ENCODE data around the gene KANTR. TPM values are rescaled to one million over a fixed set of nuclear protein-coding genes. Genes with fewer than 3 reads are reported as not detected.

Gene KANTR
- total RNA-seq, 2 experiments from 2014 or later, result 26.2 to 28.3 TPM

DNA sequence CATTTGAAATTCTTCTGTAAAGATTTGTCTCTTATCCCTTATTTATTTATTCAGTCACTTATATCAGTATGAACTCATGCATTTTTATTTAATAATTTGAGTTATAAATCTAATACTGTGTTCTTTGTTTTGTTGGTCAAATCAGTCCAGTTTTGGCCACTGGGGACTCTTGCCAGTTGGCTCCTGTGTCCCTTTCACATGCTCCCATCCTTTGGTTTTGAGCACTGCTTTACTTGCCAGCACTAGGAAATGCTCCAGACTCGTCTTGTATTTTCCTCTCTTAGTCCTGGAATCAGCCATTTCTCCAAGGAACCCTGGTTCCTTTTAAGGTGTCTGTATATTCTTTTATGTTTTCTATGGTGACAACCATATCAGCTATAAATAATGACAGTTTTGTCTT lies 28.1 kb downstream of the KANTR start:
- no peak overlapping the region for H3K27ac ChIP-seq (ENCODE audit: low read depth, low read length, poor library complexity, severe bottlenecking)
- H3K9me3 ChIP-seq (ENCODE audit: low read length), result peaks cover 8% of the 10 kb centered on the region; the same call in 1 of the 2 replicates
- no peaks in the 10 kb centered on the region for H4K20me1 ChIP-seq (ENCODE audit: insufficient read depth, low read length)
- intact Hi-C loops (cut with micrococcal nuclease; ENCODE audit: unreplicated experiment), result no loop called here
- TF ChIP-seq EZH2phosphoT487 (IDR thresholded peaks at IDR 0.05; ENCODE audit: borderline replicate concordance, low read depth, low read length), result no peak
- no peak for TF ChIP-seq CTCF (conservative IDR thresholded peaks at IDR 0.05; ENCODE audit: low read length)
- H3K79me2 ChIP-seq (ENCODE audit: insufficient read depth, low read depth, low read length), result no peaks in the 10 kb centered on the region
- no peak for DNase-seq (ENCODE audit: low spot score)
- H3K36me3 ChIP-seq (ENCODE audit: insufficient read depth, low read length), result peaks cover 14% of the 10 kb centered on the region
- no peak overlapping the region for H2AFZ ChIP-seq (ENCODE audit: low read length)
- ChIA-PET POLR2A (no interaction called here), CTCF (ENCODE audit: unreplicated experiment) (no interaction called here)
- H3K4me1 ChIP-seq (ENCODE audit: insufficient read depth, low read length, poor library complexity, severe bottlenecking), result no peaks in the 10 kb centered on the region
- no TSS peak for BruUV-seq (replicated peaks)
- no peaks in the 10 kb centered on the region for H3K9me2 ChIP-seq (ENCODE audit: insufficient read depth, low read length)
- no peak overlapping the region for H3K4me3 ChIP-seq (ENCODE audit: low read depth, low read length, poor library complexity, severe bottlenecking)
- H3K4me2 ChIP-seq (ENCODE audit: low read length), result no peak overlapping the region

- no peaks in the 10 kb centered on the region for H3K4me1 ChIP-seq (ENCODE audit: insufficient read depth, low read length, poor library complexity, severe bottlenecking)
- H3K4me3 ChIP-seq (ENCODE audit: low read depth, low read length, poor library complexity, severe bottlenecking), result no peak overlapping the region
- H3K27ac ChIP-seq (ENCODE audit: low read depth, low read length, poor library complexity, severe bottlenecking), result no peak overlapping the region
- no peaks in the 10 kb centered on the region for H4K20me1 ChIP-seq (ENCODE audit: insufficient read depth, low read length)
- BruUV-seq (replicated peaks), result no TSS peak
- intact Hi-C loops (cut with micrococcal nuclease; ENCODE audit: unreplicated experiment), result no loop called here
- no peaks in the 10 kb centered on the region for H3K79me2 ChIP-seq (ENCODE audit: insufficient read depth, low read depth, low read length)
- peaks cover 7% of the 10 kb centered on the region; the same call in 1 of the 2 replicates for H3K36me3 ChIP-seq (ENCODE audit: insufficient read depth, low read length)
- POLR2A ChIA-PET, result no interaction called here
- H3K9me3 ChIP-seq (ENCODE audit: low read length), result peaks cover 8% of the 10 kb centered on the region; the same call in 1 of the 2 replicates
- H3K9me2 ChIP-seq (ENCODE audit: insufficient read depth, low read length), result no peaks in the 10 kb centered on the region
- no peak for DNase-seq (ENCODE audit: low spot score)
- CTCF ChIA-PET (ENCODE audit: unreplicated experiment), result no interaction called here
- TF ChIP-seq EZH2phosphoT487 (IDR thresholded peaks at IDR 0.05; ENCODE audit: borderline replicate concordance, low read depth, low read length) (no peak), CTCF (conservative IDR thresholded peaks at IDR 0.05; ENCODE audit: low read length) (no peak)
- no peak overlapping the region for H3K4me2 ChIP-seq (ENCODE audit: low read length)
- no peak overlapping the region for H2AFZ ChIP-seq (ENCODE audit: low read length)
Observed at GRCh38 chrX:53125506-53125905, 31.6 kb downstream of the KANTR start.

GRCh38 chrX:53126377-53126776 lies 32.4 kb downstream of the KANTR start:
- Histone ChIP-seq H3K9me2 (ENCODE audit: insufficient read depth, low read length) (no peaks in the 10 kb centered on the region), H3K4me1 (ENCODE audit: insufficient read depth, low read length, poor library complexity, severe bottlenecking) (no peaks in the 10 kb centered on the region), H3K27ac (ENCODE audit: low read depth, low read length, poor library complexity, severe bottlenecking) (no peak overlapping the region), H3K4me3 (ENCODE audit: low read depth, low read length, poor library complexity, severe bottlenecking) (no peak overlapping the region), H4K20me1 (ENCODE audit: insufficient read depth, low read length) (no peaks in the 10 kb centered on the region), H3K4me2 (ENCODE audit: low read length) (no peak overlapping the region), H2AFZ (ENCODE audit: low read length) (no peak overlapping the region), H3K79me2 (ENCODE audit: insufficient read depth, low read depth, low read length) (no peaks in the 10 kb centered on the region), H3K9me3 (ENCODE audit: low read length) (peaks cover 8% of the 10 kb centered on the region; the same call in 1 of the 2 replicates), H3K36me3 (ENCODE audit: insufficient read depth, low read length) (peaks cover 11% of the 10 kb centered on the region)
- ChIA-PET CTCF (ENCODE audit: unreplicated experiment) (no interaction called here), POLR2A (no interaction called here)
- intact Hi-C loops (cut with micrococcal nuclease; ENCODE audit: unreplicated experiment), result no loop called here
- DNase-seq (ENCODE audit: low spot score), result no peak
- TF ChIP-seq CTCF (conservative IDR thresholded peaks at IDR 0.05; ENCODE audit: low read length) (no peak), EZH2phosphoT487 (IDR thresholded peaks at IDR 0.05; ENCODE audit: borderline replicate concordance, low read depth, low read length) (no peak)
- BruUV-seq (replicated peaks), result no TSS peak
